Myocyte (in vitro differentiated cells): Measurements from ENCODE around the gene UNC5A. TPM values are rescaled to one million over a fixed set of nuclear protein-coding genes. Genes with fewer than 3 reads are reported as not detected.

Source experiments
- DNase-seq: peaks from one replicate; pipeline ENCODE4 v3.0.0-alpha.2; 2012; ENCODE audit warnings: low read depth
- total RNA-seq: library from RNA; depleted of rRNA; stranded (reverse); fragments of >200 nt; gene quantifications from 2 replicates; pipeline ENCODE4 v1.2.3, GENCODE V29; 2014

The UNC5A gene
- total RNA-seq, 1 donor from 2014 or later, result 0.21 TPM

DNA sequence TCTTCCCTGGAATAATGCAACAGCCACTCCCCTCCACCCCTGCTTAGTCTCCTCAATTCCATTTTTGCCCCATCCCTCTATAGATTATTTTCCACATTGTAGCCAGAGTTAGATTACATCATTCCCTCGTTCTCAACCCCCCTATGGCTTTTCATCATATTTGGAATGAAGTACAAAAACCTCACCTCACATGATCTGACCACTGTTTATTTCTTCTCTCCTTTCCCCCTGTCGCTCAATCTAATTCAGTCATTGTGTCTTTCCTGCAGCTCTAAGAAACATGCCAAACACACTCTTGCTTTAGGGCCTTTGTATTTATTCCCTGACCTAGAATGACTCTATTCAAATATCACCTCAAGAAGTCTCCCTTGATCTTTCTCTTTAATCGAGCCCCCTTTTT lies 111.4 kb downstream of the UNC5A start:
- no peak for DNase-seq

- DNase-seq, result no peak
Observed at GRCh38 chr5:176922817-176923216, 112.5 kb downstream of the UNC5A start.

DNA sequence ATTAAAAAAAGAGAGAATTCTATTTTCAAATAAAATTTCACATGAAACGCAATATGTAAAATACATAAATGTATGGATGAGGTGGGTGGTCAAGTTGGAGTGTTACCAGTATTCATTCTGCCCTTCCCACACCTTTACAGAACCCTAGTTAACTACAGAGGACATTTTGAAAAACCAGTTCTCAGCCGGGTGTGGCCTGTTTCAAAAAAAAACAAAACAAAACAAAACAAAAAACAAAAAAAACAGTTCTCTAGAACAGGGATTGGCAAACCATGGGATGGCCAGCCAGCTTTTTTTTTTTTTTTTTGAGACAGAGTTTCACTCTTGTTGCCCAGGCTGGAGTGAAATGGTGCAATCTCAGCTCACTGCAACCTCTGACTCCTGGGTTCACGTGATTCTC lies 117.2 kb downstream of the UNC5A start:
- DNase-seq, result no peak

DNA sequence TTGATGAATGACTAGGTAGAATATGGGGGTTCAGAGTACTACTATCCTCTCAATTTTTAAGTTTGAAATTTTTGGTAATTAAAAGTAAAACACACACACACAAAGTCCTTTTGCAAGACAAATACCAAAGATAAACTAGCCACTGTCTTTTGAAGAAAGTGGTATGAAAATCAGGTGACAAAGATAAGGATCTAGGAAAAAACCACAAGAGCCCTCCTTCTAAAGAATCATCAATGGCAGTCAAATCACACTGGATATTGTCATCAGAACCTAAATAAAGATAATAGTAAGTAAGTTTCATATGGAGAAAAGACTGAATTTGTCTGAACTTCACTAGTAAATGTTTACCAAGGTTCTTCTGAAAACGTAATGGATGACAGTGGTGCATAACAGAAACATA lies 119.3 kb downstream of the UNC5A start:
- no peak for DNase-seq

Other genes with a start within 250 kb of the UNC5A start
- gene GPRIN1, start 200.4 kb upstream of the UNC5A start, total RNA-seq, result 5.2 and 9.6 TPM in 2 replicates
- gene SNCB, start 180.0 kb upstream of the UNC5A start, total RNA-seq, result 0.16 and 1.0 TPM in 2 replicates
- gene EIF4E1B, start 179.9 kb upstream of the UNC5A start, total RNA-seq, result not detected in 2 replicates
- 47.9 and 50.0 TPM in 2 replicates for gene TSPAN17, start 163.1 kb upstream of the UNC5A start, total RNA-seq
- gene HK3, start 88.8 kb downstream of the UNC5A start, total RNA-seq, result not detected in 2 replicates
- 23.3 and 25.8 TPM in 2 replicates for gene UIMC1, start 196.2 kb downstream of the UNC5A start, total RNA-seq
- 13.4 and 15.0 TPM in 2 replicates for gene ZNF346, start 212.1 kb downstream of the UNC5A start, total RNA-seq